ENCODE measurements around the gene PPP1R9A.
"Not testable (repeated sequence)": the region's sequence is repeated elsewhere in the genome, so short reads cannot be mapped to it uniquely, and the experiment has no call there.

Gene PPP1R9A

GRCh38 chr7:95006010-95006409, 98.6 kb downstream of the PPP1R9A start:
- TF ChIP-seq ZFX (IDR thresholded peaks at IDR 0.05; ENCODE audit: borderline replicate concordance), result no peak
- TF ChIP-seq CTCF (IDR thresholded peaks at IDR 0.05), result no peak
- no peak overlapping the region for H3K27ac ChIP-seq

DNA sequence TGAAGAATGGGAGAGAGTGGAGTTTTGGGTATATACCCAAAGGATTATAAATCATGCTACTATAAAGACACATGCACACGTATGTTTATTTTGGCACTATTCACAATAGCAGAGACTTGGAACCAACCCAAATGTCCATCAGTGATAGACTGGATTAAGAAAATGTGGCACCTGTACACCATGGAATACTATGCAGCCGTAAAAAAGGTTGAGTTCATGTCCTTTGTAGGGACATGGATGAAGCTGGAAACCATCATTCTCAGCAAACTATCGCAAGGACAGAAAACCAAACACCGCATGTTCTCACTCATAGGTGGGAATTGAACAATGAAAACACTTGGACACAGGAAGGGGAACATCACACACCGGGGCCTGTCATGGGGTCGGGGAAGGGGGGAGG, 101.4 kb downstream of the PPP1R9A start:
- not testable (repeated sequence) for H3K27ac ChIP-seq

- TF ChIP-seq CTCF (IDR thresholded peaks at IDR 0.05), result no peak
- no peak for TF ChIP-seq ZFX (IDR thresholded peaks at IDR 0.05; ENCODE audit: borderline replicate concordance)
- no peak overlapping the region for H3K27ac ChIP-seq
Measured at GRCh38 chr7:95011146-95011928, 103.9 kb downstream of the PPP1R9A start.

- H3K27ac ChIP-seq, result no peak overlapping the region
Measured at GRCh38 chr7:95011995-95012394, 104.6 kb downstream of the PPP1R9A start.

GRCh38 chr7:95018021-95018420, 110.6 kb downstream of the PPP1R9A start:
- no peak overlapping the region for H3K27ac ChIP-seq
- TF ChIP-seq ZFX (IDR thresholded peaks at IDR 0.05; ENCODE audit: borderline replicate concordance), result no peak
- TF ChIP-seq CTCF (IDR thresholded peaks at IDR 0.05), result no peak

More at GRCh38 chr7:95011995-95012394, 104.6 kb downstream of the PPP1R9A start:
- no peak for TF ChIP-seq CTCF (IDR thresholded peaks at IDR 0.05)

GRCh38 chr7:95026018-95026417, 118.6 kb downstream of the PPP1R9A start:
- no peak overlapping the region for H3K27ac ChIP-seq
- no peak for TF ChIP-seq CTCF (IDR thresholded peaks at IDR 0.05)
- no peak for TF ChIP-seq ZFX (IDR thresholded peaks at IDR 0.05; ENCODE audit: borderline replicate concordance)

DNA sequence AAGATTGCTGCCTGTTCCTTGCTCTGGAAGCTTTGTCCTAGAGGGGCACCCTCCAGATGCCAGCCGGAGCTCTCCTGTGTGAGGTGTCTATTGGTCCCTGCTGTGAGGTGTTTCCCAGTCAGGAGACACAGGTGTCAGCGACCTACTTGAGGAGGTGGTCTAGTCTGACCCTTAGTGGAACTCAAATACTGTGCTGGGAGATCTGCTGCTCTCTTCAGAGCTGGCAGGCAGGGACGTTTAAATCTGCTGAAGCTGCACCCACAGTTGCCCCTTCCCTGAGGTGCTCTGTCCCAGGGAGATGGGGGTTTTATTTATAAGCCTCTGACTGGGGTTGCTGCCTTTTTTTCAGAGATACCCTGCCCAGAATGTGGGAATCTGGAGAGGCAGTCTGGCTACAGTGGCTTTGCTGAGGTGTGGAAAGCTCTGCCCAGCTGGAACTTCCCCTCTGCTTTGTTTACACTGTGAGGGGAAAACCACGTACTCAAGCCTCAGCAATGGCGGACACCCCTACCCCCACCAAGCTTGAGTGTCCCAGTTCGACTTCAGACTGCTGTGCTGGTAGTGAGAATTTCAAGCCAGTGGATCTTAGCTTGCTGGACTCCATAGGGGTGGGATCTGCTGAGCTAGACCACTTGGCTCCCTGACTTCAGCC, 119.2 kb downstream of the PPP1R9A start:
- TF ChIP-seq ZFX (IDR thresholded peaks at IDR 0.05; ENCODE audit: borderline replicate concordance) (no peak), CTCF (IDR thresholded peaks at IDR 0.05) (no peak)

More for the DNA sequence above, 119.2 kb downstream of the PPP1R9A start:
- H3K27ac ChIP-seq, result no peak overlapping the region
